ENCODE results near the gene CYP2W1. TPM values are rescaled to one million over a fixed set of nuclear protein-coding genes. Genes with fewer than 3 reads are reported as not detected.
A peak's percentile ranks its signal among the peaks of the same experiment; 100 is the strongest.

Gene CYP2W1
- total RNA-seq, 1 donor from 2014 or later, result not detected

DNA sequence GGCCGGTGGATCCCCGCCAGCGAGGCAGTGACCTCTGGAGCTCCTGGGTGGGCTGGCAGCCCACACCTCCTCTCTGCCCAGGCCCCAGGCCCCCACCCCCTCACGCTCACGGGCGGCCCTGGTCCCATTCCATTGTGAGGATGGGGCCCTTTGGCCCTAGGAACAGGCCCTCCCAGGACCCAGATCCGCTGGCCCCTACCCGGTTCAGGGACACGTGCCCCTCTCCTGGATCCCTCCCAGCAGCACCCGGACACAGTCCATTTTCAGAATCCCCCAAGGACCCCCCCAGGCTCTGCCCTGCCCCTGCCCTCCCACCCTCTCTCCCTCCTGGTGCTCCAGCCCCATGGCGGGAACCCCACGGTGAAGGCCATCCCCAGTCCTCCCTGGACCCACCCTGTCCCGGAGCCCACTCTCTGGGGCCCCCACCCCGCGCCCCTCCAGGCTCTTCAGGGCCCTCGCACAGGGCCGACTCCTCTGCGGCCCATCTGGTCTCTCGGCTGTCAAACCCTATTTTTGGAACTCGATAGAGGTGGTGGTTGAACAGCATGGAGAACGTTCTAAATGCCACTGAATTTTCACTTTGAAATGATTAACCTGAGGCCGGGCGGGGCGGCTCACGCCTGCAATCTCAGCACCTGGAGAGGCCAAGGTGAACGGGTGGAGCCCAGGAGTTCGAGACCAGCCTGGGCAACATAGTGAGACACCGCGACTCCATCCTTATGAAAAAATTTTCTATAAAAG lies 36.6 kb upstream of the CYP2W1 start:
- H3K9me3 Mint-ChIP-seq, result no peaks in the 10 kb centered on the region

DNA sequence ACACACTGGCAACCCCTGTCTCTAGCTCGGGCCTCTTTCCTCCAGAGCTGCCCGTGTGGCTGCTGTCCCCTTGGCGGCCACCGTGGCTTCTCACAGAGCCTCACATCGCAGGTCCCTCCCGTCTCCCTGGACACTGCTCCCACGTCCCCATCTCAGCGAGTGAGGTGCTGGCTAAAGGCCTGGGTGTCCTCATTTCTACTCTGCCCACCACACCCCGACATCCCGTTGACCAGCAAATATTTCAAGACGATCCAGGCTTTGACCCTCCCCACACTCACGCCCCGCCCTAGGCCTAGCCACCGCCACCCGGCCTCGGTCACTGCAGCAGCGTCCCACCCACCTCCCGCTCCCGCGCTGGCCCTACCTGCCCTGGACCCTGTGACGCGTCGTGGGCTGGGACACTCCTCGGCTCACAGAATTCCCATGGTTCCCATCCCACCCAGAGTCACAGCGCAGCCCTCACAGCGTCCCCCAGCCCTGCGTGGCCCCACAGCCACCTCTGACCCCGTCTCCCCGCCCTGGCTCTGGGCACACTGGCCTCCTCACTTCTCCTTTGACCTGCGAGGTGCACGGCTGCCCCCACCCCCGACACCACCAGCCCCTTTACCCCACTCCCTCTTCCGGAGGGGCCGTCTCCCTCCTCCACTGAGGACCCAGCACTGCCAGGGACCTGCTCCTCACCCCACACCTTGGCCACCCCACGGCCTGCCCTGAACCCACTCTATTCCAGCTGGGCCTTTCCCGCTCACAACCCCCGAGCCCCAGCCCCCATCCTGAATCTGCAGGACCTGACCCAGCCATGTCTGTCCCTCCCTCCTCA lies 35.4 kb upstream of the CYP2W1 start:
- TF ChIP-seq, protein P1, sequence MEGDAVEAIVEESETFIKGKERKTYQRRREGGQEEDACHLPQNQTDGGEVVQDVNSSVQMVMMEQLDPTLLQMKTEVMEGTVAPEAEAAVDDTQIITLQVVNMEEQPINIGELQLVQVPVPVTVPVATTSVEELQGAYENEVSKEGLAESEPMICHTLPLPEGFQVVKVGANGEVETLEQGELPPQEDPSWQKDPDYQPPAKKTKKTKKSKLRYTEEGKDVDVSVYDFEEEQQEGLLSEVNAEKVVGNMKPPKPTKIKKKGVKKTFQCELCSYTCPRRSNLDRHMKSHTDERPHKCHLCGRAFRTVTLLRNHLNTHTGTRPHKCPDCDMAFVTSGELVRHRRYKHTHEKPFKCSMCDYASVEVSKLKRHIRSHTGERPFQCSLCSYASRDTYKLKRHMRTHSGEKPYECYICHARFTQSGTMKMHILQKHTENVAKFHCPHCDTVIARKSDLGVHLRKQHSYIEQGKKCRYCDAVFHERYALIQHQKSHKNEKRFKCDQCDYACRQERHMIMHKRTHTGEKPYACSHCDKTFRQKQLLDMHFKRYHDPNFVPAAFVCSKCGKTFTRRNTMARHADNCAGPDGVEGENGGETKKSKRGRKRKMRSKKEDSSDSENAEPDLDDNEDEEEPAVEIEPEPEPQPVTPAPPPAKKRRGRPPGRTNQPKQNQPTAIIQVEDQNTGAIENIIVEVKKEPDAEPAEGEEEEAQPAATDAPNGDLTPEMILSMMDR (IDR thresholded peaks at IDR 0.05), result no peak
- intact Hi-C loops (cut with micrococcal nuclease), result no loop called here
- no peak overlapping the region for H3K27ac Mint-ChIP-seq
- H3K4me1 Mint-ChIP-seq, result peaks cover 22% of the 10 kb centered on the region
- H3K36me3 Mint-ChIP-seq (ENCODE audit: low read depth), result no peaks in the 10 kb centered on the region
- ATAC-seq (ENCODE audit: low read depth) (no peak), DNase-seq (no peak)
- no peaks in the 10 kb centered on the region for H3K9me3 Mint-ChIP-seq
- H3K4me3 Mint-ChIP-seq, result no peak overlapping the region
- ChIA-PET CTCF (no interaction called here), POLR2A (no interaction called here)
- H3K27me3 Mint-ChIP-seq, result peaks cover 4% of the 10 kb centered on the region

More for the DNA sequence above, 36.6 kb upstream of the CYP2W1 start:
- intact Hi-C loops (cut with micrococcal nuclease), result no loop called here
- ATAC-seq (ENCODE audit: low read depth) (no peak), DNase-seq (no peak)
- Mint-ChIP-seq H3K36me3 (ENCODE audit: low read depth) (no peaks in the 10 kb centered on the region), H3K27ac (no peak overlapping the region), H3K27me3 (peaks cover 6% of the 10 kb centered on the region), H3K4me1 (peaks cover 25% of the 10 kb centered on the region), H3K4me3 (no peak overlapping the region)
- CTCF ChIA-PET, result no interaction called here
- TF ChIP-seq, protein P1 (IDR thresholded peaks at IDR 0.05), result no peak
- POLR2A ChIA-PET, result no interaction called here

DNA sequence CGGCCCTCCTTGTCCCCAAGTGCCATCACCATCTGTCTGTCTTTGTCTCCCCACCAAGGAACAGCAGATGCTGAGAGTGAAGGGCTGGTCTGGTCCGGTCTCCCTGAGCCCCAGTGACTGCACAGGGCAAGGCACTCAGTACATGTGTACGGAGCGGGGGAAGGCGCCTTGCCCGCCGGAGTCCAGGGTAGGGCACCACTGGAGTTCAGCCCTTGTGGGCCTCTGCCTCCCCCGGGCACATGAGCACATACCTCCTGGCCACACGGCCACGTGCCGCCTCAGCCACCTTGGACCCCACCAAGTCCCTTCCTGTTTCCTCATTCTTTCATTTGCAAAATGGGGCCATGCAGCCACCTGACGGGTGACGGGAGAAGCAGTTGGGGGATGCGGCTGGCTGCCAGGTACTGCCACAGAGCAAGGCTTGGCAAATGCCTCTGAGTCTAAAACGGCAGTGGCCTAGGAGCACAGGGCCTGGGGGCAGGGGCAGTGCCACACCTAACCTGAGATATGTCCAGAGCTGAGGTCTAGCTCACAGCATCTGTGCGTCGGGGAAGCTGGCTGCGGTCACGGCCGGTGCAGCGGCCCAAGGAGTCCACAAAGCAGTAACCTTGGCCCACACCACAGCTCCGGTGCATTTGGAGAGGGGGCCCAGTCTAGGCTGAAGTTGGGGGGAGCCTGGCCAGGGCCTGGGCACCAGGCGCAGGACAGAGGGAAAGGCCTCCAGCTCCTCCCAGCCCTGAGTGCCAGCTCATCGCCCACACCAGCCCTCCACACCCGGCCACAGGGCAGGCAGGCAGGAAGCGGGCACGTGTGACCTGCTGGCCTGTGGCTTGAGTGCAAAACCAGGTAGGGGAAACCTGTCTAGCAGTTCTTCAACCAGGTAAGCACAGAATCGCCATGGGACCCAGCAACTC lies 33.7 kb upstream of the CYP2W1 start:
- ChIA-PET POLR2A (interaction anchor here (0.5 to 0.6 kb wide), 2 partner anchors 19 to 42 kb away, joined by 5 to 9 read pairs; no protein-coding TSS in a partner anchor), CTCF (no interaction called here)
- Mint-ChIP-seq H3K27ac (no peak overlapping the region), H3K4me3 (no peak overlapping the region), H3K27me3 (peaks cover 4% of the 10 kb centered on the region), H3K9me3 (no peaks in the 10 kb centered on the region), H3K36me3 (ENCODE audit: low read depth) (no peaks in the 10 kb centered on the region), H3K4me1 (peaks cover 22% of the 10 kb centered on the region)
- no peak for DNase-seq
- ATAC-seq (ENCODE audit: low read depth), result no peak
- TF ChIP-seq, protein P1 (IDR thresholded peaks at IDR 0.05), result no peak
- intact Hi-C loops (cut with micrococcal nuclease), result no loop called here

DNA sequence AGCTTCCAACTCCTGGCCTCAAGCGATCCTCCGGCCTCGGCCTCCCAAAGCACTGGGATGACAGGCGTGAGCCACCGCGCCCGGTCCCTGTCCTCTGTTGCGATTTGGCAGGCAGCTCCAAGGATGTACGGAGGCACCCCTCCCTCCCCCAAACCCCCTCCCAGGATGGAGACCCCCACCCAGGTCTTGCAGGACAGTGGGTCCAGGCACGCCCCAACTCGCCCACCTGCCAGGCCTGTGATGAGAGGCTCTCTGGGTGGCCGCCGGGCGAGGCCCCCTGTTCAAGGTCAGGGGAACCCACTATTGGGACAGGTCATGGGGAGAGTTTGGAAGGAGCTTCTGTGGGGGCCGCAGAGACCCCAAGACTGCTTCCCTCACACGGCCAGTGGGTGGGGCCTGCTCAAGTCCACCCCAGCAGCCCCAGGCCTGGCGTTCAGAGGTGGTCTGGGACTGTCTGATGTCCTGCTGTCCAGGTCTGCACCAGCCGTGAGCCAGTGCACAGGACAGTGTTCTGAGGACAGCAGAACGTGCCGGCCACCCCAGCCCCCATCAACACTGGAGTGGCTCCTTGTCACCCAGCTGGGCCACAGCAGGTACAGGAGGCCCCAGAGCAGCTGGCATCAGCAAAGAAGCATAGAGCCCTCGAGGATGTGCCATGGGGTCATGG lies 31.0 kb upstream of the CYP2W1 start:
- H3K36me3 Mint-ChIP-seq (ENCODE audit: low read depth), result no peaks in the 10 kb centered on the region
- intact Hi-C loops (cut with micrococcal nuclease), result loop anchor here (2.0 kb wide), 1 partner anchor 15 kb away; no protein-coding TSS in a partner anchor
- ChIA-PET CTCF (no interaction called here), POLR2A (interaction anchor here (0.8 to 1.4 kb wide), 3 partner anchors 23 to 29 kb away, joined by 3 to 5 read pairs (median 4); partner anchors contain the start of gene COX19)
- TF ChIP-seq, protein P1 (IDR thresholded peaks at IDR 0.05), result no peak
- peaks cover 10% of the 10 kb centered on the region for H3K27me3 Mint-ChIP-seq
- no peaks in the 10 kb centered on the region for H3K9me3 Mint-ChIP-seq
- DNase-seq (no peak), ATAC-seq (ENCODE audit: low read depth) (no peak)
- no peak overlapping the region for H3K27ac Mint-ChIP-seq
- H3K4me3 Mint-ChIP-seq, result peak overlapping the region; percentile 50
- peaks cover 25% of the 10 kb centered on the region for H3K4me1 Mint-ChIP-seq

Data from activated B cell treated with CpG ODN at 0.5 μM for 24 hours (primary cell).